ENCODE data around the gene KCNA10. TPM values are rescaled to one million over a fixed set of nuclear protein-coding genes. Genes with fewer than 3 reads are reported as not detected.

The KCNA10 gene
- total RNA-seq, 1 experiment from 2014 or later: not detected

DNA sequence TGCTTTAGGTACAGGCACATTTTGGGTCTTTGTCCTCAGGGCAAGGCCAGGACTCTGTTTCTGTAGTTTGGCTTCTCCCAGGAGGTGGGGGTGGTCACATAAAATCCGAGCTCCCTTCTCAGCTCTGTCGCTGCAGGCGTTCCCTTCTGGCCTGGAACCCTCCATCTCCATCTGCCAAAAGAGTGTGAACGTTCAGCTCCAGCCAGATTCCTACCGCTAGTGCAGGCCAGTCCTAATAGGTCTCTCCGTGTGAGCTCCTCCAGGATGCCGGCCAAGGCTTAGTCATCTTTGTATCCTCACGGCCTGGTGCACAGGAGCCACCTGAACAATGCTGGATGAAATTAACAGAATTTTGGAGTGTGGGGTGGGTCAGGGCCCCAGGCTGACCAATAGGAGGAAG lies 19.9 kb upstream of the KCNA10 start:
- Mint-ChIP-seq H3K36me3 (no peaks in the 10 kb centered on the region), H3K4me1 (no peaks in the 10 kb centered on the region), H3K4me3 (no peak overlapping the region), H3K27me3 (ENCODE audit: low read depth) (peaks cover 4% of the 10 kb centered on the region), H3K27ac (no peak overlapping the region), H3K9me3 (no peaks in the 10 kb centered on the region)
- DNase-seq (ENCODE audit: low spot score) (no peak), ATAC-seq (no peak; the same call in 1 of the 2 replicates)
- TF ChIP-seq SP1 (CRISPR knock-in tag; conservative IDR thresholded peaks at IDR 0.05) (no peak), GABPB1 (CRISPR knock-in tag; IDR thresholded peaks at IDR 0.05) (no peak), ATF6 (CRISPR knock-in tag; IDR thresholded peaks at IDR 0.05) (no peak), SMAD3 (CRISPR knock-in tag; IDR thresholded peaks at IDR 0.05; ENCODE audit: borderline replicate concordance) (no peak), FOXJ3 (CRISPR knock-in tag; IDR thresholded peaks at IDR 0.05; ENCODE audit: borderline replicate concordance) (no peak), JUN (CRISPR knock-in tag; IDR thresholded peaks at IDR 0.05) (no peak), ZNF317 (CRISPR knock-in tag; IDR thresholded peaks at IDR 0.05; ENCODE audit: borderline replicate concordance, low read depth) (no peak)
- TF ChIP-seq, protein P1, sequence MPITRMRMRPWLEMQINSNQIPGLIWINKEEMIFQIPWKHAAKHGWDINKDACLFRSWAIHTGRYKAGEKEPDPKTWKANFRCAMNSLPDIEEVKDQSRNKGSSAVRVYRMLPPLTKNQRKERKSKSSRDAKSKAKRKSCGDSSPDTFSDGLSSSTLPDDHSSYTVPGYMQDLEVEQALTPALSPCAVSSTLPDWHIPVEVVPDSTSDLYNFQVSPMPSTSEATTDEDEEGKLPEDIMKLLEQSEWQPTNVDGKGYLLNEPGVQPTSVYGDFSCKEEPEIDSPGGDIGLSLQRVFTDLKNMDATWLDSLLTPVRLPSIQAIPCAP (CRISPR knock-in tag; IDR thresholded peaks at IDR 0.05): no peak
- TF ChIP-seq, protein P2, sequence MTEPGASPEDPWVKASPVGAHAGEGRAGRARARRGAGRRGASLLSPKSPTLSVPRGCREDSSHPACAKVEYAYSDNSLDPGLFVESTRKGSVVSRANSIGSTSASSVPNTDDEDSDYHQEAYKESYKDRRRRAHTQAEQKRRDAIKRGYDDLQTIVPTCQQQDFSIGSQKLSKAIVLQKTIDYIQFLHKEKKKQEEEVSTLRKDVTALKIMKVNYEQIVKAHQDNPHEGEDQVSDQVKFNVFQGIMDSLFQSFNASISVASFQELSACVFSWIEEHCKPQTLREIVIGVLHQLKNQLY (CRISPR knock-in tag; IDR thresholded peaks at IDR 0.05): no peak
- TF ChIP-seq, protein P3, sequence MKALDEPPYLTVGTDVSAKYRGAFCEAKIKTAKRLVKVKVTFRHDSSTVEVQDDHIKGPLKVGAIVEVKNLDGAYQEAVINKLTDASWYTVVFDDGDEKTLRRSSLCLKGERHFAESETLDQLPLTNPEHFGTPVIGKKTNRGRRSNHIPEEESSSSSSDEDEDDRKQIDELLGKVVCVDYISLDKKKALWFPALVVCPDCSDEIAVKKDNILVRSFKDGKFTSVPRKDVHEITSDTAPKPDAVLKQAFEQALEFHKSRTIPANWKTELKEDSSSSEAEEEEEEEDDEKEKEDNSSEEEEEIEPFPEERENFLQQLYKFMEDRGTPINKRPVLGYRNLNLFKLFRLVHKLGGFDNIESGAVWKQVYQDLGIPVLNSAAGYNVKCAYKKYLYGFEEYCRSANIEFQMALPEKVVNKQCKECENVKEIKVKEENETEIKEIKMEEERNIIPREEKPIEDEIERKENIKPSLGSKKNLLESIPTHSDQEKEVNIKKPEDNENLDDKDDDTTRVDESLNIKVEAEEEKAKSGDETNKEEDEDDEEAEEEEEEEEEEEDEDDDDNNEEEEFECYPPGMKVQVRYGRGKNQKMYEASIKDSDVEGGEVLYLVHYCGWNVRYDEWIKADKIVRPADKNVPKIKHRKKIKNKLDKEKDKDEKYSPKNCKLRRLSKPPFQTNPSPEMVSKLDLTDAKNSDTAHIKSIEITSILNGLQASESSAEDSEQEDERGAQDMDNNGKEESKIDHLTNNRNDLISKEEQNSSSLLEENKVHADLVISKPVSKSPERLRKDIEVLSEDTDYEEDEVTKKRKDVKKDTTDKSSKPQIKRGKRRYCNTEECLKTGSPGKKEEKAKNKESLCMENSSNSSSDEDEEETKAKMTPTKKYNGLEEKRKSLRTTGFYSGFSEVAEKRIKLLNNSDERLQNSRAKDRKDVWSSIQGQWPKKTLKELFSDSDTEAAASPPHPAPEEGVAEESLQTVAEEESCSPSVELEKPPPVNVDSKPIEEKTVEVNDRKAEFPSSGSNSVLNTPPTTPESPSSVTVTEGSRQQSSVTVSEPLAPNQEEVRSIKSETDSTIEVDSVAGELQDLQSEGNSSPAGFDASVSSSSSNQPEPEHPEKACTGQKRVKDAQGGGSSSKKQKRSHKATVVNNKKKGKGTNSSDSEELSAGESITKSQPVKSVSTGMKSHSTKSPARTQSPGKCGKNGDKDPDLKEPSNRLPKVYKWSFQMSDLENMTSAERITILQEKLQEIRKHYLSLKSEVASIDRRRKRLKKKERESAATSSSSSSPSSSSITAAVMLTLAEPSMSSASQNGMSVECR (CRISPR knock-in tag; IDR thresholded peaks at IDR 0.05; ENCODE audit: borderline replicate concordance): no peak
- ChIA-PET CTCF (interaction anchor here (0.7 to 2.2 kb wide), 9 partner anchors 9 to 242 kb away, joined by 3 to 9 read pairs (median 4); no protein-coding TSS in a partner anchor), POLR2A (no interaction called here)

DNA sequence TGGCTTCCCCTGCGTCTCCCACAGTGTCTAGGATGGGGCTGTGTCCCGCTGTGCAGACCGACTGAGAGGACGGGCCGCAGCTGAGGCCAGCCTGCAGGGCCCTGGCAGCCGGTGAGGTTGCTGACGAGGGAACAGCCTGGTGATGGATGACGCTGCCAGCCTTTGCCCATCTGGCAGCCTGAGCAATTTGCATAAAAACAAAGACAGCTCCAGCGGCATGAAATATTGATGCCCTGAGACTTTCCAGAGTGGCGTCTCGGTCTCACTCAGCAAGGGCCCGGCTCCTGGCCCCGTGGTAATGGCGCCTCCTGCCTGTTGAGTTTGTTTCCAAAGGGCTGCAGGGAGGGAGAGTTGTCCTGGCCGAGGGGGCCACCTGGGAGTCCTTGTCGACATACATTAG lies 19.1 kb upstream of the KCNA10 start:
- Mint-ChIP-seq H3K36me3 (no peaks in the 10 kb centered on the region), H3K9me3 (no peaks in the 10 kb centered on the region), H3K27ac (no peak overlapping the region), H3K27me3 (ENCODE audit: low read depth) (peaks cover 4% of the 10 kb centered on the region), H3K4me1 (no peaks in the 10 kb centered on the region), H3K4me3 (no peak overlapping the region)
- ChIA-PET POLR2A (no interaction called here), CTCF (interaction anchor here (1.0 to 2.2 kb wide), 7 partner anchors 10 to 242 kb away, joined by 3 to 9 read pairs (median 5); no protein-coding TSS in a partner anchor)
- DNase-seq (ENCODE audit: low spot score) (no peak), ATAC-seq (no peak)
- TF ChIP-seq HMGXB4 (CRISPR knock-in tag; IDR thresholded peaks at IDR 0.05) (no peak), TEAD4 (CRISPR knock-in tag; IDR thresholded peaks at IDR 0.05) (no peak), NR2C2 (CRISPR knock-in tag; IDR thresholded peaks at IDR 0.05) (no peak), ERG (CRISPR knock-in tag; IDR thresholded peaks at IDR 0.05) (no peak), ATF6 (CRISPR knock-in tag; IDR thresholded peaks at IDR 0.05) (no peak), ZBTB21 (CRISPR knock-in tag; IDR thresholded peaks at IDR 0.05; ENCODE audit: borderline replicate concordance) (no peak)
- TF ChIP-seq, protein P4, sequence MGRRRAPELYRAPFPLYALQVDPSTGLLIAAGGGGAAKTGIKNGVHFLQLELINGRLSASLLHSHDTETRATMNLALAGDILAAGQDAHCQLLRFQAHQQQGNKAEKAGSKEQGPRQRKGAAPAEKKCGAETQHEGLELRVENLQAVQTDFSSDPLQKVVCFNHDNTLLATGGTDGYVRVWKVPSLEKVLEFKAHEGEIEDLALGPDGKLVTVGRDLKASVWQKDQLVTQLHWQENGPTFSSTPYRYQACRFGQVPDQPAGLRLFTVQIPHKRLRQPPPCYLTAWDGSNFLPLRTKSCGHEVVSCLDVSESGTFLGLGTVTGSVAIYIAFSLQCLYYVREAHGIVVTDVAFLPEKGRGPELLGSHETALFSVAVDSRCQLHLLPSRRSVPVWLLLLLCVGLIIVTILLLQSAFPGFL (CRISPR knock-in tag; IDR thresholded peaks at IDR 0.05; ENCODE audit: borderline replicate concordance): no peak

Data from WTC11 (cell line).